SK-N-SH treated with all-trans-retinoic acid at 6 μM for 48 hours (cell line): Measurements from ENCODE around the gene VMAC.

Source experiments
- ATAC-seq: fragments of 200-7000 bp; cut with Tn5 transposase; 3 replicates; pipeline ENCODE4 v1.9.1; 2020; ENCODE audit warnings: mild to moderate bottlenecking, moderate library complexity
- ARNTL ChIP-seq: fragments of 450-650 bp; formaldehyde crosslinking; IDR thresholded peaks from 2 replicates; pipeline ENCODE4 v1.5.0; 2020; ENCODE audit warnings: low read depth, mild to moderate bottlenecking, moderate library complexity, borderline replicate concordance
- BACH2 ChIP-seq: fragments of 250-450 bp; sonication (Bioruptor Pico); IDR thresholded peaks from 2 replicates; pipeline ENCODE4 v1.9.0; 2021; ENCODE audit warnings: mild to moderate bottlenecking, borderline replicate concordance
- CSDC2 ChIP-seq: fragments of 250-450 bp; sonication (Bioruptor Pico); IDR thresholded peaks from 2 replicates; pipeline ENCODE4 v1.5.0; 2020; ENCODE audit warnings: mild to moderate bottlenecking, moderate library complexity
- CSRNP3 ChIP-seq: fragments of 250-450 bp; sonication (Bioruptor Pico); IDR thresholded peaks from 2 replicates; pipeline ENCODE4 v1.5.1; 2021; ENCODE audit warnings: mild to moderate bottlenecking, moderate library complexity
- ESRRG ChIP-seq: fragments of 250-450 bp; sonication (Bioruptor Pico); IDR thresholded peaks from 2 replicates; pipeline ENCODE4 v1.6.1; 2021; ENCODE audit warnings: mild to moderate bottlenecking
- GLIS3 ChIP-seq: fragments of 250-450 bp; sonication (Bioruptor Pico); IDR thresholded peaks from 2 replicates; pipeline ENCODE4 v1.5.0; 2020; ENCODE audit warnings: mild to moderate bottlenecking, moderate library complexity
- ISL1 ChIP-seq: fragments of 250-450 bp; sonication (Bioruptor Pico); IDR thresholded peaks from 2 replicates; pipeline ENCODE4 v2.1.2; 2022; ENCODE audit warnings: mild to moderate bottlenecking, moderate library complexity
- OSR1 ChIP-seq: fragments of 250-450 bp; sonication (Bioruptor Pico); IDR thresholded peaks from 2 replicates; pipeline ENCODE4 v1.8.0; 2022; ENCODE audit warnings: moderate library complexity, mild to moderate bottlenecking, inconsistent platforms
- POU6F1 ChIP-seq: fragments of 250-450 bp; sonication (Bioruptor Pico); IDR thresholded peaks from 2 replicates; pipeline ENCODE4 v1.8.0; 2021; ENCODE audit warnings: low read depth, mild to moderate bottlenecking, moderate library complexity, borderline replicate concordance
- PPARA ChIP-seq: fragments of 250-450 bp; sonication (Bioruptor Pico); IDR thresholded peaks from 2 replicates; pipeline ENCODE4 v1.5.0; 2020; ENCODE audit warnings: mild to moderate bottlenecking, borderline replicate concordance
- RARB ChIP-seq: fragments of 250-450 bp; sonication (Bioruptor Pico); IDR thresholded peaks from 2 replicates; pipeline ENCODE4 v1.8.0; 2021; ENCODE audit warnings: mild to moderate bottlenecking, moderate library complexity
- SNAI2 ChIP-seq: fragments of 250-450 bp; sonication (Bioruptor Pico); IDR thresholded peaks from 2 replicates; pipeline ENCODE4 v1.5.0; 2020; ENCODE audit warnings: mild to moderate bottlenecking, moderate library complexity
- TCF4 ChIP-seq: fragments of 250-450 bp; sonication (Bioruptor Pico); IDR thresholded peaks from 2 replicates; pipeline ENCODE4 v1.8.0; 2021; ENCODE audit warnings: mild to moderate bottlenecking, moderate library complexity, borderline replicate concordance
- TOX ChIP-seq: fragments of 250-450 bp; sonication (Bioruptor Pico); IDR thresholded peaks from 2 replicates; pipeline ENCODE4 v1.8.0; 2021; ENCODE audit warnings: mild to moderate bottlenecking, moderate library complexity, borderline replicate concordance
- ZC3H10 ChIP-seq: fragments of 250-450 bp; sonication (Bioruptor Pico); IDR thresholded peaks from 2 replicates; pipeline ENCODE4 v1.5.1; 2021; ENCODE audit warnings: mild to moderate bottlenecking, moderate library complexity
- ZFP3 ChIP-seq: fragments of 250-450 bp; sonication (Bioruptor Pico); IDR thresholded peaks from 2 replicates; pipeline ENCODE4 v1.5.0; 2020; ENCODE audit warnings: mild to moderate bottlenecking, moderate library complexity
- ZFP30 ChIP-seq: fragments of 450-650 bp; formaldehyde crosslinking; IDR thresholded peaks from 2 replicates; pipeline ENCODE4 v1.5.0; 2022; ENCODE audit warnings: mild to moderate bottlenecking, moderate library complexity
- ZNF565 ChIP-seq: fragments of 450-650 bp; formaldehyde crosslinking; conservative IDR thresholded peaks from 2 replicates; pipeline ENCODE4 v1.5.0; 2020; ENCODE audit warnings: low read depth, mild to moderate bottlenecking, moderate library complexity
- ZNF70 ChIP-seq: fragments of 450-650 bp; formaldehyde crosslinking; IDR thresholded peaks from 2 replicates; pipeline ENCODE4 v1.5.0; 2020; ENCODE audit warnings: mild to moderate bottlenecking, moderate library complexity
- ZNF8 ChIP-seq: fragments of 450-650 bp; formaldehyde crosslinking; IDR thresholded peaks from 2 replicates; pipeline ENCODE4 v1.5.0; 2020; ENCODE audit warnings: mild to moderate bottlenecking, moderate library complexity
- TF ChIP-seq, protein P1 (sequence below): fragments of 250-450 bp; sonication (Bioruptor Pico); IDR thresholded peaks from 2 replicates; pipeline ENCODE4 v1.5.0; 2020; ENCODE audit warnings: mild to moderate bottlenecking, moderate library complexity
- TF ChIP-seq, protein P2 (sequence below): fragments of 250-450 bp; sonication (Bioruptor Pico); IDR thresholded peaks from 2 replicates; pipeline ENCODE4 v1.8.0; 2020; ENCODE audit warnings: mild to moderate bottlenecking, moderate library complexity, borderline replicate concordance

The VMAC gene

GRCh38 chr19:5900976-5901375 lies 3.7 kb upstream of the VMAC start:
- TF ChIP-seq CSRNP3 (CRISPR knock-in tag) (no peak), GLIS3 (no peak), ZC3H10 (CRISPR knock-in tag) (no peak), SNAI2 (CRISPR knock-in tag) (no peak), BACH2 (CRISPR knock-in tag) (no peak), ZNF70 (CRISPR knock-in tag) (no peak), ISL1 (CRISPR knock-in tag) (no peak), TCF4 (CRISPR knock-in tag) (no peak), ZFP30 (CRISPR knock-in tag) (no peak), ZFP3 (no peak), PPARA (no peak), RARB (CRISPR knock-in tag) (no peak), TOX (CRISPR knock-in tag) (no peak), CSDC2 (CRISPR knock-in tag) (no peak), POU6F1 (CRISPR knock-in tag) (no peak), OSR1 (no peak), ZNF8 (no peak)
- TF ChIP-seq, protein P1, sequence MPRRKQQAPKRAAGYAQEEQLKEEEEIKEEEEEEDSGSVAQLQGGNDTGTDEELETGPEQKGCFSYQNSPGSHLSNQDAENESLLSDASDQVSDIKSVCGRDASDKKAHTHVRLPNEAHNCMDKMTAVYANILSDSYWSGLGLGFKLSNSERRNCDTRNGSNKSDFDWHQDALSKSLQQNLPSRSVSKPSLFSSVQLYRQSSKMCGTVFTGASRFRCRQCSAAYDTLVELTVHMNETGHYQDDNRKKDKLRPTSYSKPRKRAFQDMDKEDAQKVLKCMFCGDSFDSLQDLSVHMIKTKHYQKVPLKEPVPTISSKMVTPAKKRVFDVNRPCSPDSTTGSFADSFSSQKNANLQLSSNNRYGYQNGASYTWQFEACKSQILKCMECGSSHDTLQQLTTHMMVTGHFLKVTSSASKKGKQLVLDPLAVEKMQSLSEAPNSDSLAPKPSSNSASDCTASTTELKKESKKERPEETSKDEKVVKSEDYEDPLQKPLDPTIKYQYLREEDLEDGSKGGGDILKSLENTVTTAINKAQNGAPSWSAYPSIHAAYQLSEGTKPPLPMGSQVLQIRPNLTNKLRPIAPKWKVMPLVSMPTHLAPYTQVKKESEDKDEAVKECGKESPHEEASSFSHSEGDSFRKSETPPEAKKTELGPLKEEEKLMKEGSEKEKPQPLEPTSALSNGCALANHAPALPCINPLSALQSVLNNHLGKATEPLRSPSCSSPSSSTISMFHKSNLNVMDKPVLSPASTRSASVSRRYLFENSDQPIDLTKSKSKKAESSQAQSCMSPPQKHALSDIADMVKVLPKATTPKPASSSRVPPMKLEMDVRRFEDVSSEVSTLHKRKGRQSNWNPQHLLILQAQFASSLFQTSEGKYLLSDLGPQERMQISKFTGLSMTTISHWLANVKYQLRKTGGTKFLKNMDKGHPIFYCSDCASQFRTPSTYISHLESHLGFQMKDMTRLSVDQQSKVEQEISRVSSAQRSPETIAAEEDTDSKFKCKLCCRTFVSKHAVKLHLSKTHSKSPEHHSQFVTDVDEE (CRISPR knock-in tag): no peak
- TF ChIP-seq, protein P2, sequence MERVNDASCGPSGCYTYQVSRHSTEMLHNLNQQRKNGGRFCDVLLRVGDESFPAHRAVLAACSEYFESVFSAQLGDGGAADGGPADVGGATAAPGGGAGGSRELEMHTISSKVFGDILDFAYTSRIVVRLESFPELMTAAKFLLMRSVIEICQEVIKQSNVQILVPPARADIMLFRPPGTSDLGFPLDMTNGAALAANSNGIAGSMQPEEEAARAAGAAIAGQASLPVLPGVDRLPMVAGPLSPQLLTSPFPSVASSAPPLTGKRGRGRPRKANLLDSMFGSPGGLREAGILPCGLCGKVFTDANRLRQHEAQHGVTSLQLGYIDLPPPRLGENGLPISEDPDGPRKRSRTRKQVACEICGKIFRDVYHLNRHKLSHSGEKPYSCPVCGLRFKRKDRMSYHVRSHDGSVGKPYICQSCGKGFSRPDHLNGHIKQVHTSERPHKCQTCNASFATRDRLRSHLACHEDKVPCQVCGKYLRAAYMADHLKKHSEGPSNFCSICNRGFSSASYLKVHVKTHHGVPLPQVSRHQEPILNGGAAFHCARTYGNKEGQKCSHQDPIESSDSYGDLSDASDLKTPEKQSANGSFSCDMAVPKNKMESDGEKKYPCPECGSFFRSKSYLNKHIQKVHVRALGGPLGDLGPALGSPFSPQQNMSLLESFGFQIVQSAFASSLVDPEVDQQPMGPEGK: no peak
- no peak for ATAC-seq

DNA sequence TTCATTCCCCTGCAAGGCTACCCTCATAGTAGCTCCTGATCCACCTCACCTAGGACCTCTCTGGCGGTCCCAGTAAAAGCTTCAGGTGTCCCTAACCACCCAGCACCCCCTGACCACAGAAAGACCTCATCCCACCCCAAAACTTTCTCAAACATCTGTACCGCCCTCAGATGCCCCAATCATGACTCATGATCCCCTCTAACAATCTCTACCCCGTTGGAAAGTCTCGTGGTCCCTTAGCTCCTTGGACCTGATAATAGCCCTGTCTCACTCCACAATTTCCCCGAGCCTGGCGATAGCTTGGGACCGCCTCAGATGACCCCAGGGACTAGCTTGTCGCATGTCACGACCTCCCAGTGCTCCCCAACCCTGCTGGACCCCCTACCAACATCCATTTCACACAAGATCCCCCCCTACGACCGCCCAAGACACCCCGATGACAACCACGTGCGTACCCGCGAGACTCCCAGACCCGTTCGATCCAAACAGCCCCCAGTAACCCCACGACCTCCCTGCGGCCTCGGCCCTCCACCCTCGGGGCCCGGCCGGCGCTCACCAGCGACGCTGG lies 1.5 kb upstream of the VMAC start:
- no peak for TF ChIP-seq ZNF8
- TF ChIP-seq ZFP3: no peak
- TF ChIP-seq ARNTL (CRISPR knock-in tag): no peak
- TF ChIP-seq ESRRG (CRISPR knock-in tag): no peak
- TF ChIP-seq ZNF70 (CRISPR knock-in tag): no peak
- TF ChIP-seq, protein P1 (CRISPR knock-in tag): no peak
- TF ChIP-seq CSRNP3 (CRISPR knock-in tag): no peak
- no peak for TF ChIP-seq TOX (CRISPR knock-in tag)
- TF ChIP-seq ZNF565: no peak

More for the DNA sequence above, 1.5 kb upstream of the VMAC start:
- no peak for ATAC-seq
